H54 (cell line): ENCODE results near the gene CIAO2B.
"Not testable (repeated sequence)": the region's sequence is repeated elsewhere in the genome, so short reads cannot be mapped to it uniquely, and the experiment has no call there.

ENCODE experiments used
- DNase-seq: peaks from one replicate; pipeline ENCODE4 v3.0.0; 2011; ENCODE audit warnings: low spot score, mixed read lengths; ENCODE audit not compliant: insufficient read length
- FAIRE-seq: peaks from 3 replicates; lab custom pipeline; 2011; peaks lifted over from hg19 to GRCh38; lab: Jason Lieb, UNC
- POLR2A ChIP-seq: IDR thresholded peaks from 2 replicates; pipeline ENCODE4 v1.6.1; 2011; ENCODE audit warnings: low read depth, mild to moderate bottlenecking, low read length

CIAO2B gene

DNA sequence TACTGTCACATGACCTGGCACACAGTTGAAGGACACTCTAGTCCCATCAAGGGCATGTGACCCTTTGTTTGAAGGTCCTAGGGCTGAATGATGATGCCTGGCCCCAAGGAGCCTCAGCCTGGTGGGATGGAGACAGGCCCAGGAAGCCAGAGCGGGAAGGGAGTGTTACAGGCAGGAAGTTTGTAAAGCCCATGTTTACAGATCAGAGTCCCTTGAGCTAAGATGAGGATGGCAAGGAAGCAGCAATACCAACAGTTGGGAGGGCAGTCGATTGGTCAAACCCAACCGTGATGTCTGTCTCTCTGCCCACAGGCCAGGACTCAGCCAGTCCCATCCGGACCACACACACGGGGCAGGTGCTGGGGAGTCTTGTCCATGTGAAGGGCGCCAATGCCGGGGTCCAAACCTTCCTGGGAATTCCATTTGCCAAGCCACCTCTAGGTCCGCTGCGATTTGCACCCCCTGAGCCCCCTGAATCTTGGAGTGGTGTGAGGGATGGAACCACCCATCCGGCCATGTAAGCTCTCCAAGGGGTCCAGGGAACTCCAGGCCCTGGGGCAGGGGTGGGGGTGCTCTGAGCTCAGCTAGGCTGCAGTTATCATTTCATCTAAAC lies 3.6 kb upstream of the CIAO2B start:
- DNase-seq (no peak), FAIRE-seq (no peak)
- no peak for TF ChIP-seq POLR2A

DNA sequence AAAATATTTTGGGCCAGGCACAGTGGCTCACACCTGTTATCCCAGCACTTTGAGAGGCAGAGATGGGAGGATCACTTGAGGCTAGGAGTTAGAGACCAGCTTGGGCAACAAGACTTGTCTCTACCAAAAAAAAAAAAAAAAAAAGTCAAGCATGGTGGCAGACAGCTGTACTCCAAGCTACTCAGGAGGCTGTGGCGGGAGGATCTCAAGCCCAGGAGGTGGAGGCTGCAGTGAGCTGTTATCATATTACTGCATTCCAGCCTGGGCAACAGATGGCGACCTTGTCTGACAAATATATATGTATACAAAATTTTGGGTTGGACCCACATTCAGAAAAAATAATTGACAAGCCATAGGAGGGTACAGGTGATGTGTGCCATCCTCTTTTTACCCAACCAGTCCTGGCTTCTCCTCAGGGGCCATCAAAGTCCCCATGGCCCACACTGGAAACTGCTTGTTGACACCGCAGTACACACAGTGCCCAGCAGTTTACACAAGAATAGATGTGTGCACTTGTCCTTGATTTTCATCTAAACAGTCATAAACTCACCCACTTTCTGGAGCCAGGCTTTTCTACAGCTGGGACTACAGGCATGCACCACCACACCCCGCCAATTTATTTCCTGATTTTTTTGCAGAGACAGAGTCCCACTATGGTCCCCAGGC lies 2.8 kb upstream of the CIAO2B start:
- DNase-seq (no peak), FAIRE-seq (no peak)
- no peak for TF ChIP-seq POLR2A

DNA sequence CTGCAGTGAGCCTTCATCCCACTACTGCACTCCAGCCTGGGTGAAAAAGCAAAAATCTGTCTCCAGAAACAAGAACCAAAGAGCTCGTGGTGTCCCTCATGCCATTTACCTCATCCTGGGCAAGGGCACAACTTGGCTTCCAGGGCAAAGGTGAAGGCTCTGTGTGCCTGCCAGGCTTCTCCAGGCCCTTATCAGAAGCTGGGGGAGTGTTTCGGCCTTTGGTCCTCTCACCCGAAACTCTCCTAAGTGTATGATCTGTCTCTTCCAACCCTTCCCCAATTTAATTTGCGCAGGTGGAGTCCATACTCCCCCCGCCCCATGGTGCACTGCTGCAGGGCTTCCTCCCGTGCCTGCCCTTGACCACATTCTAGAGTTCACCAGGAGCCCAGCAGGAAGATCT lies 2.3 kb upstream of the CIAO2B start:
- TF ChIP-seq POLR2A = no peak
- FAIRE-seq = no peak

DNA sequence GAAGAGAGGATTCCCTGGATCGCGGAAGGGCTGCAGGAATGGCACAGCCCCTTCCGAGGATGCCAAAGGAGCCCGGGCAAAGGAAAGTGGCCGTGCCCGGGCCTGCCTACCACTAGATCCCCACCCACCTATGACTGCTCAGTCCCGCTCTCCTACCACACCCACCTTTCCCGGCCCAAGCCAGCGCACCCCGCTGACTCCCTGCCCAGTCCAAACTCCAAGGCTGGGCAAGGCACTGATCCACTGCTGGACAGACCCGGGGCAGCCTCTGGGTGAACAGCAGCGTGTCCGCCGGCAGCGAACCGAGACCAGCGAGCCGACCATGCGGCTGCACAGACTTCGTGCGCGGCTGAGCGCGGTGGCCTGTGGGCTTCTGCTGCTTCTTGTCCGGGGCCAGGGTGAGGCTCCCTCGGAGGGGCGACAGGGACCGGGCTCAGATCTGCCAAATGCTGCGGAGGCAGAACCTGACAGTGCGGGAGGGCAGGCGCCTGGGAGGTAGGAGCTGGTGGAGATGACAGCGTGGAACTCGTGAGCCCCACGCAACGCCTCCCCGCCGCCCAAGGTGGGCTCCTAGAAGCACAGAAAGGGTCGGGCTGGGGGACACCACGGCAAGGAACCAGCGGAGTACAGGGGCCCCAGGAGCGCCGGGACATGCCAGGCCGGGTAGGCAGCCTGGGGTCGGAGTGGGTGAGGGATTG lies 1.3 kb upstream of the CIAO2B start, which contains the start of gene CES2:
CES2 (plus strand) TSS at position 203 of the 698 bp plus-strand sequence; CDS start at position 323, 120 bp downstream.
- DNase-seq (no peak), FAIRE-seq (no peak)
- TF ChIP-seq POLR2A = no peak

More for the DNA sequence above, 2.3 kb upstream of the CIAO2B start:
- no peak for DNase-seq

DNA sequence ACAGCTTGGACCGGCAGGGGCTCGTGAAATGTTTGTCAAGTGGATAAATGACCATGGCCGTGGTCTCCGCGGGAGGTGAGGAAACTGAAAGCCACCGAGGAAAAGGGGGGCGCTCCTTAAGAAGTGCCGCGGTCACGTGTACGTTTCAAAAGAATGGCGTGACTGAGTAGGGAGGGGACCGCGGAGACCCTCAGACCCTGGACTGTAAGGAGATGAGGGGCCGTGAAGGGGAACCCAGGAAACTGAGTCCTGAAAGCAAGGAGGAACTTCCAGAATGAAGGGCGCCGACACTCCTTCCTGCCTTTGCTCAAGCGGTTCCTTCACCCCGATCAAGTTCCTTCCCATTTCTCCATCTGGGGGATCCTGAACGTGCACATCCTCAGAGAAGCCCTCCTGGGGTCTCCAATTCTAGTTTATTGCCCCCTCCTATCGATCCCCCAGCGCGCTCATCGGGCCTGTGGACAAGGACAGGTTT lies 674 bp upstream of the CIAO2B start:
- not testable (repeated sequence) for DNase-seq, FAIRE-seq

DNA sequence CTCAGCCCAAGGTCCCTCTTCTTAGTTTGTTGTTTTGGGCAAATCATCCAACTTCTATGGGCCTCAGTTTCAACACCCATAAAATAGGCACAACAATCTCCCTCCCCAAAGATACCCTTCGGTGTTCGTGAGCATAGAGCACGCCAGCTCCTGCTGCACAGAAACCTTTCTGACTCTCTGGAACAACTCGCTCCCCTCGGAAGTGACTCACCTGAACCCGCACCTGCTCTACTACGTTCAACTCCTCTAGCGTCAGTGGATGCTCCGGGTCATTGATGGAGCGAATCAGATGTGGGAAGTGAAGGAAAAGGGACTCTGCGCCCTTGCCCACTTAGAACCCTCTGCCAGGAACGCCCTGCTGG lies 445 bp downstream of the CIAO2B start:
- FAIRE-seq (no peak), DNase-seq (no peak)
- no peak for TF ChIP-seq POLR2A

DNA sequence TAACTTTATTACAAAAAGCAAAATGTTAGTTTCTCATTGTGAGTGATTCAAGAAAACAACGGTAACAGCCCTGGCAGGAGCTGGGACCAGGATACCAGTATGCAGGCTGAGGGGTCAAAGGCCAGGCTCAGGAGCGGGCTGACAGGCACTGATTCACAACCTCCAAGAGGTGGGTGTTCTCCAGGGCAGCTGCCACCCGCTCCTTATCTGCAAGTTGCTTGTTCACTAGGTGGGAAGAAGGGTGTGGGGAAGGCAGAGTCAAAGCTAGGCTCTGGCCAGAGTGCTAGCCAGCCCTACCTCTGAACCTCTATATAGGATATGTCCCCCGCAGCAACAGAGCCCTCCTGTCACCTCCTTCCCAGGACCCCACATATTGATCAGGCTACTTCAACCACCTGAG lies 2.1 kb downstream of the CIAO2B start:
- no peak for TF ChIP-seq POLR2A
- FAIRE-seq (no peak), DNase-seq (no peak)

DNA sequence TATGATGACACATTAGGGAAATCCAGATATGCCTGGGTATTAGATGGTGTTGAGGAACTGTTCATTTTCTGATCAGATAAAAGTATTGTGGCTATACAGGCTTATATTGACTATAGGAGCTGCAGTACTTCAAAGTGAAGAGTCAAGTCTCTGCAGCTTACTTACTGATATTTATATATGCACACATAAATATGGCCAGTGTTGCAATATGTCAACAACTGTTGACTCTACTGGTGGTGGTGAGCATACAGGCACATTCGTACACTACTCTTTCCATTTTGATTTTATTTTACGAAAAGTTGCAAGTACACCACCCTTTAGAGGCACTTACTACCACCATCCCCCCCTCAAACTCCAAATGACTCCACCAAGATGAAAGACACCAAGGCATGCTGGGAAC lies 2.5 kb downstream of the CIAO2B start:
- no peak for FAIRE-seq
- DNase-seq = no peak
- TF ChIP-seq POLR2A = no peak

DNA sequence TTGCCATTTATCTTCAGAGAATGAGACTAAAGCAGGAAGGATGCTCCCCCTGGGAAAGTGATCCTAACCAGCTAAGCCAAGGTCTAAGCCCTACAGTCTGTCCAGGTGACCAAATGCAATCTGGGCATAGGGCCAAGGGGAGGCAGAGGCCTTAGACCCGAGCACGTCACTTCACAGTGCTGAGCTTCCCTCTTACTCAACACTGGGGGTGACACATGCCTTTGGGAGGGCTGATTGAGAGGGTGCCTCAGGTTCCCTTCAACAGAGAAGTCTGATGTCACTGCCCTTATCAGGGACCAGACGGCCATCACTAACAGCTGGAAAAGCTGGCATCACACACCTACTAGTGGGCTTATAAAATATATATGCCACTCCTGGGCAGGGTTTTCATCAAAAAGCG lies 4.0 kb downstream of the CIAO2B start:
- no peak for TF ChIP-seq POLR2A
- FAIRE-seq = no peak
- peak; percentile 84 for DNase-seq

DNA sequence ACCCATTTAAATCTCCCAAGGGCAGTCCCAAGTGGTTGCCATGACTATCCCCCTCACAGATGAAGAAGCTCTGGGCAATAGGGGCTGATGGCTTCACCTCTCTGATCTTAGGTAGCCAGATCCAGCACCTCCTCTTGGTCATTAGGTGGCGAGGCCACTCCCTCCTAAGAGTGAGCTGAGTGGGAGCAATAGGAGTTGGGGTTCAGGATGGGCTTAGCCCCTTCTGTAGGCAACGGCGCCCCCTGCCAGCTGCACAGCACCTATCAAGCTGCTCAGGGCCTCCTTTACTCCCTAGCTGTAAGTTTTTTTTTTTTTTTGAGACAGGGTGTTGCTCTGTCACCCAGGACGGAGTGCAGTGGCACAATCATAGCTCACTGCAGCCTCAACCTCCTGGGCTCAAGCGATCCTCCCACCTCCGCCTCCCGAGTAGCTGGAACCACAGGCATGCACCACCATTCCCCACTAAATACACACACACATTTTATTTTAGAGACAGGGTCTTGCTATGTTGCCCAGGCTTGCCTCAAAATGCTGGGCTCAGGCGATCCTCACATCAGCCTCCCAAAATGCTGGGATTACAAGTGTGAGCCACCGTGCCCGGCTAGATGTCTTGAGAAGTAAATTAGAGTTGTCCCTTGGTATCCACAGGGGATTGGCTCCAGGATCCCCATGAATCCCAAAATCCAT lies 5.4 kb downstream of the CIAO2B start:
- DNase-seq = no peak
- no peak for FAIRE-seq
- TF ChIP-seq POLR2A = no peak

DNA sequence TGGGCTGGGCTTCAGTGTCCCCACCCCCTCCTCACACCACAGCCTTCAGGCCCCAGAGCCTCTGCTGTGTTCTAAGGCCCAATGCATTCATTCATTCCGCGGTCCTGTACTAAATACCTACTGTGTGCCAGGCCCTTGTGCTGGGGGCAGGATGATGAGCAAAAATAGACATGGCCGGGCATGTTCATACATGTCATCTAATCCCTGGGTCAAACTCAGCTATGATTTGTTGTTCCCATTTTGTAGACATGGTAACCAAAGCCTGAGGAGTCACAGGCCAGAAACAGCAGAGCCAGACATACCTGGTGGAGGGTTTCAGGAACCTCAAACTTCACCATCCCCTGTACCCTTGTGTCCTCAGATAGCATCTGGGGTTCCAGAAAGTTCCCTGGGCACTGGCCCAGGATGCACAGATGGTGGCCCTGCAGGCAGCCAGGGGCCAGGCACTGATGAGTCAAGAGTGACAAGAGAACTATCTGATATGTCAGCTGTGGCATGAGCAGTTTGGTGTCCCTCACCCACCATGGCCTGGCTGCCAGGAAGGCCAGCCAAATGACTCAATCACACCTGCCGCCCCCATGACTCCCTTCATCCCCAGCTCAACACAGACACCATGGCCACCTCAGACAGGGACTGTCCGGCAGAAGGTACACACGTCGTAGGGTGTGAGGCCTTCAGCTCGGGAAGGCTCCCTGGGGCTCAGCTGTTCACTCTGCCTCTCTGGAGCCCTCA lies 6.1 kb downstream of the CIAO2B start:
- FAIRE-seq = peak; percentile 75
- peak; percentile 54 for DNase-seq
- TF ChIP-seq POLR2A = no peak

DNA sequence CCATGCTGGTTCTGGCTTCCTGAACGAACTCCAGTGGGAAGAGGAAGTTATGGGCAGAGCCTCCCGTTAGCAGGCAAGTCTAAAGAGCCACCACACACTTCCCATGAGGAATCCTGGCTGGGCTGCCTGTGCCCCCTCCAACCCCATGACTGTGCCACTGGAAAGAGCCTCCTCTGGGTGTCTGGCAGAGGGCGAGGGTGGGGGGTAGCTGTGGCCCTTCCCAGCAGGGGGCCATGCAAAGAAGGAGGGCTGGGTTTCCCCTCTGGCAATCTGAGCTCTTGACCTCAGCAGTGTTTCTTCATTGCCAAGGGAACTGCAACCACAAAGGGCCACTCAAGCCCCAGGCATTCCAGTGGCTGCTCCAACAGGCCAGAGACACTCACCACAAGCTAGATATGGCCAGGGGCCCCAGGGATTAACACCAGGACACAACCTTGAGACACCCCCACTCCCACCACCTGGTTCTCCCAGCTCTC lies 7.2 kb downstream of the CIAO2B start:
- TF ChIP-seq POLR2A = no peak
- peak; percentile 96 for DNase-seq
- FAIRE-seq = peak; percentile 80
